PFSK-1 (cell line): Measurements from ENCODE around the gene DOCK10.

ENCODE experiments used
- POLR2AphosphoS5 ChIP-seq: IDR thresholded peaks from 2 replicates; pipeline ENCODE4 v1.6.1; 2012; ENCODE audit warnings: low read depth, mild to moderate bottlenecking, control low read depth, low read length, moderate library complexity
- TAF1 ChIP-seq: IDR thresholded peaks from 2 replicates; pipeline ENCODE4 v1.6.1; 2012; ENCODE audit warnings: low read length, control low read depth, borderline replicate concordance; ENCODE audit not compliant: insufficient read depth
- TF ChIP-seq, protein P1 (sequence below), 2 experiments: IDR thresholded peaks; 2 replicates each; pipeline versions ENCODE4 v1.6.1 to v1.8.0; 2011 to 2012; ENCODE audit warnings: low read depth in 2 of 2, low read length in 2 of 2, control low read depth in 1 of 2, inconsistent platforms in 1 of 2, mild to moderate bottlenecking in 1 of 2, moderate library complexity in 1 of 2; ENCODE audit not compliant: insufficient read depth in 1 of 2

DNA sequence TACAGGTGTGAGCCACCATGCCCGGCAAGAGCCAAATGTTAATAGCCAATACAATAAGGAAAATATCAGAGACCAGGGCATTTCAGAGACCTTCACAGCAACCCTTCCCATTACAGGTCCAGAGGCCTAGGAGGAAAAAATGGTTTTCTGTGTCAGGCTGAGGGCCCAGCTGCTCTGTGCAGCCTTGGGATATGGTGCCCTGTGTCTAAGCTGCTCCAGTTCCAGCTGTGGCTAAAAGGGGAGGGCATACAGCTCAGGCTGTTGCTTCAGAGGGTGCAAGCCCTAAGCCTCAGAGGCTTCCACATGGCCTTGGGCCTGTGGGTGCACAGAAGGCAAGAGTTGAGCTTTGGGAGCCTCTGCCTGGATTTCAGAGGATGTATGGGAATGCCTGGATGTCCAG lies 306.0 kb downstream of the DOCK10 start:
- TF ChIP-seq POLR2AphosphoS5 (no peak), TAF1 (no peak)
- TF ChIP-seq, protein P1, sequence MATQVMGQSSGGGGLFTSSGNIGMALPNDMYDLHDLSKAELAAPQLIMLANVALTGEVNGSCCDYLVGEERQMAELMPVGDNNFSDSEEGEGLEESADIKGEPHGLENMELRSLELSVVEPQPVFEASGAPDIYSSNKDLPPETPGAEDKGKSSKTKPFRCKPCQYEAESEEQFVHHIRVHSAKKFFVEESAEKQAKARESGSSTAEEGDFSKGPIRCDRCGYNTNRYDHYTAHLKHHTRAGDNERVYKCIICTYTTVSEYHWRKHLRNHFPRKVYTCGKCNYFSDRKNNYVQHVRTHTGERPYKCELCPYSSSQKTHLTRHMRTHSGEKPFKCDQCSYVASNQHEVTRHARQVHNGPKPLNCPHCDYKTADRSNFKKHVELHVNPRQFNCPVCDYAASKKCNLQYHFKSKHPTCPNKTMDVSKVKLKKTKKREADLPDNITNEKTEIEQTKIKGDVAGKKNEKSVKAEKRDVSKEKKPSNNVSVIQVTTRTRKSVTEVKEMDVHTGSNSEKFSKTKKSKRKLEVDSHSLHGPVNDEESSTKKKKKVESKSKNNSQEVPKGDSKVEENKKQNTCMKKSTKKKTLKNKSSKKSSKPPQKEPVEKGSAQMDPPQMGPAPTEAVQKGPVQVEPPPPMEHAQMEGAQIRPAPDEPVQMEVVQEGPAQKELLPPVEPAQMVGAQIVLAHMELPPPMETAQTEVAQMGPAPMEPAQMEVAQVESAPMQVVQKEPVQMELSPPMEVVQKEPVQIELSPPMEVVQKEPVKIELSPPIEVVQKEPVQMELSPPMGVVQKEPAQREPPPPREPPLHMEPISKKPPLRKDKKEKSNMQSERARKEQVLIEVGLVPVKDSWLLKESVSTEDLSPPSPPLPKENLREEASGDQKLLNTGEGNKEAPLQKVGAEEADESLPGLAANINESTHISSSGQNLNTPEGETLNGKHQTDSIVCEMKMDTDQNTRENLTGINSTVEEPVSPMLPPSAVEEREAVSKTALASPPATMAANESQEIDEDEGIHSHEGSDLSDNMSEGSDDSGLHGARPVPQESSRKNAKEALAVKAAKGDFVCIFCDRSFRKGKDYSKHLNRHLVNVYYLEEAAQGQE (IDR thresholded peaks at IDR 0.05; ENCODE audit: insufficient read depth in 1 of 2, low read depth in 2 of 2, low read length in 2 of 2) = no peak
